ENCODE data around the gene HOXB4.

- TF ChIP-seq POLR2AphosphoS5 (IDR thresholded peaks at IDR 0.05; ENCODE audit: low read depth, low read length), result no peak
- TF ChIP-seq TAF1 (IDR thresholded peaks at IDR 0.05; ENCODE audit: borderline replicate concordance, insufficient read depth, low read length), result no peak
- TF ChIP-seq SIN3A (IDR thresholded peaks at IDR 0.05; ENCODE audit: borderline replicate concordance, insufficient read depth, low read length), result no peak
- no peak for TF ChIP-seq REST (IDR thresholded peaks at IDR 0.05; ENCODE audit: insufficient read depth in 1 of 2, low read depth in 2 of 2, low read length in 2 of 2)
Measured at GRCh38 chr17:48553826-48554225, 24.3 kb downstream of the HOXB4 start.
